C4-2B (cell line): Measurements from ENCODE around the gene EEF2KMT.

Experiments used
- CTCF ChIP-seq: fragments of 450-650 bp; conservative IDR thresholded peaks from 2 replicates; pipeline ENCODE4 v1.5.1; 2017; ENCODE audit warnings: mild to moderate bottlenecking
- ZFX ChIP-seq: fragments of 450-650 bp; IDR thresholded peaks from 2 replicates; pipeline ENCODE4 v1.6.1; 2017

- no peak for TF ChIP-seq CTCF
- TF ChIP-seq ZFX = no peak
These were observed 25.8 kb downstream of the EEF2KMT start, which contains the start of gene ALG1 for GRCh38 chr16:5071681-5072333.
